CD4-positive, alpha-beta T cell treated with Interleukin-6 for 4 hours (primary cell): ENCODE data around the gene UBALD1.
"Not testable (repeated sequence)": the region's sequence is repeated elsewhere in the genome, so short reads cannot be mapped to it uniquely, and the experiment has no call there.

ENCODE experiments used
- DNase-seq: peaks from one replicate; pipeline ENCODE4 v3.0.0-alpha.2; 2020; ENCODE audit warnings: mixed read lengths

UBALD1 gene

DNA sequence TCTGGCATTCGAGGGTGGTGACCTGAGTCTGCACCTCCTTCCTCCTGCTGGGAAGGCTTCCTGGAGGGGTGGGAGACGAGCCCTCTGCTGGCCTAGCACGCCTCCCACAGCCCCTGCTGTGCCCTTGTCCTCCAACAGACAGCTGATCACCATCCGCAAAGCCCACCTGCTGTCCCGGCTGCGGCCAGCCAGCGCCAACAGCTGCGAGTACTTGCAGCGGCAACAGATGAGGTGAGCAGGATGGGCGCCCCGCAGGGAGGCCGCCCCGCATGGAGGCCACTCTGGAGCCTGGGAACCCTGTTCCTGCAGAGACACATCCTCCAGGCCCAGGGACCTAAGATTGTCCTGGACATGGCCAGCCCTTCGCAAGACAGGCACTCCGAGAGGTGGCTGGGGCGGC, 21.6 kb downstream of the UBALD1 start:
- DNase-seq, result no peak

DNA sequence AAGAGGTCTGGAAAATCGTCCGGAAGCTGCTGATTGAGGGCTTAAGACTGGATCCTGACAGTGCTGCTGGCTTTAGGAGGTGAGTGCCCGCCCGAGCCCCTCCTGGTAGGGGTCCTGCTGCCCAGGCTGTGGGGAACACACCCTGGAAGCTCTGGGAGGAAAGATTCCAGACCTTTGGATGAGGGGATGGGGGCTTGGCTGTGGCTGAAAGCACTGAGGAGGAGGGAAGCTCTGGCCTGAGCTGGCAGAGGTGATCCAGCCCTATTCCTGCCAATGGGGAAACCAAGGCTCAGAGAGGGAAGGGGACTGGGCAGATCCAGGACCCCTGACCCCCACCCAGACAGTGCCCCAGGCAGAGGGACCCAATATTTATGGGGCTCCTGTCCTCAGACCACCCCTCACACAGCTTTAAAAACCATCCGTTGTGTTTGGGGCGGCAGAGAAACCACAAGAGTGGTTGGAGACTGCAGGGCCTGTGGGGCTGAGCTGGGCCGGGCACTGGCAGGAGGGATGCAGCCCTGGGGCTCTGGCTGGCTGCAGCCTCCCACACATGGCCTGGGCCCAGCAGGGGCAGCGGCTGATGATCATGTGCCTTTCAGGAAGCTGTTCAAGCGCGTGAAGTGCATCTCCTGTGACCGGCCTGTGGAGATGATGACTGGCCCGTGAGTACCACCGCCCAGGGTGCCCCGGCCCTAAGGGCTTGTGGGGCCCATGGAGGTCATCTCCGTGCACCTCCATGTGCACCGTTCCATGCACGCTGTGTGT, 22.8 kb downstream of the UBALD1 start:
- no peak for DNase-seq

DNA sequence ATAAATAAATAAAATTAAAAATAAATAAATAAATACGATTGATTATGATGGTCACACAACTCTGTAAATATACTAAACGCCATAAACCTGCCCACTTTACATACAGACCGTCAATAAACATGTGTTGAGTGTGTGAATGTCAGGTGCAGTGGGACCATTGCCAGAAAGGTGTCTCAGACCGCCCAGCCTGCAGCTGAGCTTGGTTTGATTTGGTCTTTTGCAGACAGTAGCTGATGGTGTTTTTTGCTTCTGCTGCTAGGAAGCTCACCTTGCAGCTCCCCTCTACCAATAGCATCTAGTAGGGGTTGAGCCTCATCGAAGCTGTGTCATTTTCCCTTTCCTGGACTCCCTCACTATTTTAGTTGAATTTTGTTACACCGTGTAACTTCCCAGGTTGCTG, 23.5 kb downstream of the UBALD1 start:
- no peak for DNase-seq

DNA sequence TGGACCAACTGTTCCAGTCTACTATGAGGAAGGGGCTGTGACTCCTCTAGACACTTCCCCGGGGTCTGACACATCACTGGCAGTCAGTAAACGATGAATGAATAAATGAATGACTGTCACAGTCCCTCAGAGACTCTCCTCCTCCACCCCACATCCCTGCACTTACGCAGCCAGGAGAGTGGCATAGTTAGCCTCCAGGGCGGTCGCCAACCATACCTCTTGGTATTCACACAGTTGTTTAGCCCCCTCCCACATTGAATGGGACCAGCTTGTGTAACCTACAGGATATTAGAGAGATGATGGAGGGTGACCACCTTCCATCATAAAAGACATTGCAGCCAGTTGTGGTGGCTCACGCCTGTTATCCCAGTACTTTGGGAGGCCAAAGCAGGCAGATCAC, 25.7 kb downstream of the UBALD1 start:
- no peak for DNase-seq

DNA sequence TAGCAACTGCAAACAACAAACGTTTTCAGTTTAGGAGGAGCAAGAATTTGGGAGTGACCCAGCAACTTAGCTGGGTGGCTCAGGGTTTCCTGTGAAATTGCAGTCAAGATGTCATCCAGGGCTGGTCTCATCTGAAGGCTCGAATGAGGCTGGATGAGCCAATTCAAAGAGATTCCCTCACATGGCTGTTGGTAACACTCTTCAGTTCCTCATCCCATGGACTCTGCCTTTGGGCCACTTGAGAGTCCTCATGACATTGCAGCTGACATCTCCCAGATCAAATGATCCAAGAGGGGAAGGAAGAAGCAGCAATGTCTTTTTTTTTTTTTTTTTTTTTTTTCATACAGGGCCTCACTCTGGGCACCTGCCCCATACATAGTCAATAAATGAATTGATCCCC, 26.3 kb downstream of the UBALD1 start:
- no peak for DNase-seq

DNA sequence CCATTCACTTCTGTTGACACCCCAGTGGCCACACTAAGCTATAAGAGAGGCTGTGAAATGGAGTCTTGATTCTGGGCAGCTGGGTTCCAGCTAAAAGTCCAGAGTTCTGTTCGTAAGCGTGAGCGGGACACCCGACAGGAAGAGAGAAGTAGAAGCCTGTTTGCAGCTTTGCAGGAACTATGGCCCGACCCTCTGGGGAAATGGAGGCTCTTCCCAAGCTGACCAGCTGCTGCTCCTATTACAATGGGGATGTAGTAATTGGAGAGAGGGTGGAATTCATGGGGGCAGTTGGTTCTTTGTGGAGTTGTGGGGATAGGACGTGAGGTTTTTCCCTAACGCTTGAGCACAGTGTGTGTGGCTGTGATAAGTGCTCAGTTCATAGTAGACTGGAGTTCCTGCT, 28.4 kb downstream of the UBALD1 start:
- DNase-seq, result no peak

DNA sequence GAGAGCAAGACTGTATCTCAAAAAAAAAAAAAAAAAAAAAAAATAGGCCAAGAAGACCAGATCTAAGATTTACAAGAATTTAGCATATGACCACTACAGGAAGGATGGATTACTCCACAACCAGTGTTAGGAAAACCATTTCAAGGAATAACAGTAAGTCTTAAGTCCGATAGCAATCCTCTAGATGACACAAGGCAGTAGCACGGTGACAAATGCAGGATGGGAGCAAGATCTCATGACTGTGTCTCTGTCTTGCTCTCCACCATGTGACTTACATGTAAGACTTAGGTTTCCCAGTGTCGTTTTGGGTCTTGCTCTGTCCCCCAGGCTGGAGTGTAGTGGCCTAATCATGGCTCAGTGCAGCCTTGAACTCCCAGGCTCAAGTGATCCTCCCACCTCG, 30.8 kb downstream of the UBALD1 start:
- DNase-seq, result no peak

DNA sequence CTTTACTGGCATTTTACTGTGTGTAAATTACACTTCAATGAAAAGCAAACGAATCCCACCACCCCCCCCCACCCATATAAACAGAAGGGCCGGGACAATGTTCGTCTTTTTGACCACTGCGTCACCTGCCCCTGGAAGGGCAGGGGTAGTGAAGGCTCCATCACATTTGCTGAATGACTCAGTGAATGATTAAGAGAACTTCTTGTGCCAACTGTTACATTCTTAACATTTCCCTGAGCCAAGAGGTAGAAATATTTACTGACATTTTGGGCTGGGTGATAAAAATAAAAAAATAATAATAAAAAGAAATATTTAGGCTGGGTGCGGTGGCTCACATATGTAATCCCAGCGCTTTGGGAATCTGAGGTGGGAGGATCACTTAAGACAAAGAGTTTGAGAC, 34.4 kb downstream of the UBALD1 start:
- no peak for DNase-seq

DNA sequence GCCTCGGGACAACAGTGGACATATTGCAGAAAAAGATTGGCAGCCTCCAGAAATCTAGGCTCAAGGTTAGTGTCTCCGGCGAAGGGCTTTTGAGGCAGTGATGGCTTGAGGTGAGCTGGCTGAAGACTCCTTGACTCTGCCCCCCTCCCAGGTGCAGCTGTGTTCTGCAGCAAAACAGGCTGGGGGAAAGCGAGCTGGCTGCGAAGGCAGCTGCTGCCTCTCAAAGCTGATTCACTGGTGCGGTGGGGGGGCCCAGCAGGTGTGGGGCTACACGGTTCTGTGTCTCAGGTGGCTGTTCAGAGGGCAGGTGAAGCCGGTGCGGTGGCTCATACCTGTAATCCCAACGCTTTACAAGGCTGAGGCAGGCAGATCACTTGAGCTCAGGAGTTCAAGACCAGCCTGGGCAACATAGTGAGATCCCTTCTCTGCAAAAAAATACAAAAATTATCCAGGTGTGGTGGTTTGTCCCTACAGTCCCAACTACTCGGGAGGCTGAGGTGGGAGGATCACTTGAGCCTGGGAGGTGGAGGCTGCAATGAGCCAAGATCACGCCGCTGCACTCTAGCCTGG, 35.6 kb downstream of the UBALD1 start:
- DNase-seq, result no peak

DNA sequence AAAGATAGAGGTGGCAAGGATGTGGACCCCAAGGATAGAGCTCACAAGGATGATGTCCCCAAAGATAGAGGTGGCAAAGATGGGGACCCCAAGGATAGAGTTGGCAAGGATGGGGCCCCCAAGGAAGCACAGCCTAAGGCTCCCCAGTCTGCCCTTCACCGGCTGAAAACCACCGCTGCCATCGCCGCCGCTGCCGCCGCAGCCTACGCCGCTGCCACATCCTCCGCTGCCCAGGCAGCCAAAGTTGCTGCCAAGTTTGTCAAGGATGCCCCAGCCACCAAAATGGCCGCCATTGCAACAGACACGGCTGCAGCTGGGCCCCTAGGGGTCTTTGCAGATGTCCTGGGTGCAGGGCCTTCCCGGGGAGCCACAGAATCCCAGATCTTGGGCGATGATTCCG, 38.7 kb downstream of the UBALD1 start:
- DNase-seq, result no peak

DNA sequence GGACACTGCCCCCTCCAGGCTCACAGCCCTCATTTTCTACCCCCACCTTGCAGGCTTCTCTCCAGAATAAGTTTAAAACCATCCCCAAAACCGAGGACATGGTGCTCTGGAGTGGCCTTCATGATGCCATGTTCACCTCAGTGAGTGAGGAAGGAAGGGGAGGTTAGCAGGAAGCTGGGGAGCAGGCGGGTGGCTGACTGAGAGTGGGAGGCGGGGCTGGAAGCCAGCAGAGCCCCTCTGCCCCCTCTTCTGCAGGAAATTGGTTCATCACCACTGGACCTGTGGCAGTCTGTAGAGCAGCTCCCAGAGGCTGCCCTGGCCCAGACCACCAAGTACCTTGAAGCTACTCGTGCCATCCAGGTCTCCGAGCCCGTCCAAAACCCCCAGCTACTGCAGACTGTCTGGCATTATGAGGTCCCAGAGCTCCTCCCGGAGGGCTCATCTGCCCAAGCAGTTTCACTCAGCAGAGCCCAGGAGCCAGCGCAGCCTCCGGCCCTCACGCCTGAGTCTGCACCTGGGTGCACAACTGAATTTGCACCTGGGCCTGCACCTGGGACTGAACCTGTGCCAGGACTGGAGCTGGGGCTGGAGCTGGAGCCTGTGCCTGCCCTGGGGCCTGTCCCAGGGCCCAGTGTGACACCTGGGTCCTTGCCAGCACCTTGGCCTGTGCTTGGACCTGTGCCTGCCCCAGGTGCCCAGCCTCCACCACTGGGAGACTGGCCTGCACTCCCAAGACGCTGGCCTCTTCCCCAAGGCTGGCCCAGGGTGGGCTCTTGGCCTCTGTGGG, 39.6 kb downstream of the UBALD1 start:
- DNase-seq, result no peak

DNA sequence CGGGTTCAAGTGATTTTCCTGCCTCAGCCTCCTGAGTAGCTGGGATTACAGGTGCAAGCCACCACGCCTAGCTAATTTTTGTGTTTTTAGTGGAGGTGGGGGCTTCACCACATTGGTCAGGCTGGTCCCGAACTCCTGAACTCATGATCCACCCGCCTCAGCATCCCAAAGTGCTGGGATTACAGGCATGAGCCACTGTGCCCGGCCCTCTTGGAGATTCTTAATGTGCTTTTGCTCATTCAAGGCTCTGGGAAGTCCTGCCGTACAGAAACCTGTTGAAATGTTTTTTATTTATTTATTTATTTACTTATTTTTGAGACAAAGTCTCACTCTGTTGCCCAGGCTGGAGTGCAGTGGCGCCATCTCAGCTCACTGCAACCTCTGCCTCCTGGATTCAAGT, 40.8 kb downstream of the UBALD1 start:
- DNase-seq, result not testable (repeated sequence)

DNA sequence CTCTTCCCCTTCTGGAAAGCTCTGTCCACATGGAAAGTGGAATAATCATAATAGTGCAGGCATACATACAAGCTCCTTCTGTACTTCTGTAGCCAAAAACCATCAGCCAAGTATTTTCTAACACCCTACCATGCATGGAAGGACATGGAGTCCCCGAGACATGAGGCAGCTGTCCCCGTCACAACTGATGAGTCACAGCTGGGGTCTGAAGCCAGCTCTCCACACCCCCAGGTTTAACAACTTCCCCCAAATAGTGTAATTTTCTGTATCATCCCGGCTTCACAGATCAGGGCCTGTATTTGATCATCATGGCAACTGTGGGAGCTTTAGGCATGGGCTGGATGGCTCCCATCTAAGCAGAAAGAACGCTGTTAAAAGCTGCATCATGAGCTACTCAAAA, 42.0 kb downstream of the UBALD1 start:
- no peak for DNase-seq

DNA sequence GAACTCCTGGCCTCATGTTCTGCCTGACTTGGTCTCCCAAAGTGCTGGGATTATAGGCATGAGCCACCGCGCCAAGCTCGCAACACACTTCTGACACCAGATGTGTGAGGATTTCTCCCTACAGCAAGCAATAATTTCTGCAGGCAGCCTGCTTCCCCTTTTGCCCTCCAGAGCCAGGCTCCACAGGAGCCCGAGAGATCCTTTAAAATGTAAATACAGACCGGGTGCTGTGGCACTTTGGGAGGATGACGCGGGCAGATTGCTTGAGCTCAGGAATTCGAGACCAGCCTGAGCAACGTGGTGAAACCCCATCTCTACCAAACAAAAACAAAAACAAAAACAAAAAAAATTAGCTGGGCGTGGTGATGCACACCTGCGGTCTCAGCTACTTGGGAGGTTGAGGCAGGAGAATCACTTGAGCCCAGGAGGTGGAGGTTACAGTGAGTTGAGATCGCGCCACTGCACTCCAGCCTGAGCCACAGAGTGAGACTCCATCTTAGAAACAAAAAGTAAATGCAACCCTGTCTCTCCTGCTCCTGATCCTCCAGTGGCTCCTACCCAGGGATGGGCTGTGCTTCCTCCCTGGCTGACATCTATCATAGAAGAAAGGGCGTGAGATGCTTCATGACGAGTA, 43.9 kb downstream of the UBALD1 start:
- DNase-seq, result no peak

DNA sequence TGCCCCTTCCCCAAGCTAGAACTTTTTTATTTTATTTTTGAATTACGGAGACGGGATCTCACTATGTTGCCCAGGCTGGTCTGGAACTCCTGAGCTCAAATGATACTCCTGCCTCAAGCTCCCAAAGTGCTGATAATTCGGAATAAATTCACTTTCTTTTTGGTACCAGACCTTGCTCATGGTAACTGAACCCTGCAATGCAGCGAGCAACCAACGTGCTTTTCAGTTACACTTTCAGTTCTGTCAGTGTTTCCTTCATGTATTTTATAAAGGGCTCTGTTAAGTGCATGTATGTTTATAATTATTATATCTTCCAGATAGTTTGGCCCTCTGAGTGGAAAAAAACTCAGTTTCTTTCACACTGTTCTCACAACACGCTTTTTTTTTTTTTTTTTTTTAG, 44.6 kb downstream of the UBALD1 start:
- DNase-seq, result no peak

DNA sequence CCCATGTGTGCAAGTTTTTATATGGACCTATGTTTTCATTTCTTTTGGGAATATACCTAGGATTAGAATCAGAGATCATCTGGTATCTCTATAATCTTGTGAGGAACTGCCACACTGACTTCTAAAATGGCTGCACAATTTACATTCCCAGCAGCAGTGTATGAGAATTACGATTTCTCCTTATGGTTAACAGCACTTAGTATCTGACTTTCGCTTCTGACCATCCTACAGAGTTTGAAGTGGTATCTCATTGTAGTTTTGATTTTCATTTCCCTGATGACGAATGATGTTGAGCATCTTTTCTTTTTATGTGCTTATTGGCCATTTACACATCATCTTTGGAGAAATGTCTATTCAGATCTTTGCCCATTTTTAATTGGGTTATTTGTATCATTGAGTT, 48.5 kb downstream of the UBALD1 start:
- no peak for DNase-seq

DNA sequence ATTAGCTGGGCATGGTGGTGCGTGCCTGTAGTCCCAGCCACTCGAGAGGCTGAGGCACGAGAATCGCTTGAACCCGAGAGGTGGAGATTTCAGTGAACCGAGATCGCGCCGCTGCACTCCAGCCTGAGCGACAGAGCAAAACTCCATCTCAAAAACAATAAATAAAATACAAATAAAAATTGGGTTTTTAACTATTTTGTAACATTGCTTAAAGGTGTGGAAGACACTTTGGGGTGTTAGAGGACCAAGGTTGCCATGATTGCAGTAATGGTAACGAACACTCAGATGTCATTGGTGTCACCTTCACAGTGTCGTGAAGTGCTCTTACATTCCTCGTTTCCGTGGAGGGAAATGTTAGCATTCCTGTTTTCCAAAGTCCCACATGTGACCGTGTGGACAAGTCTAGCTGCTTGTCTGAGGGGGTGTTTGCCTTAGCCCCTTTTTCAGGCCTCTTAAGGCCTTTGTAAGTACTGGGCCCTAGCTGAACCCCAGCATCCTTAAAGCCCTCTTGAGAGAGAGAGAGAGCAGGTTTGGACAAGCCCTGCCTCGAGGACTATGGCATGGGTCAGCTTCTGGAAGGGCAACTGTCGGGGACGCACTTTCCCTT, 49.9 kb downstream of the UBALD1 start:
- no peak for DNase-seq

DNA sequence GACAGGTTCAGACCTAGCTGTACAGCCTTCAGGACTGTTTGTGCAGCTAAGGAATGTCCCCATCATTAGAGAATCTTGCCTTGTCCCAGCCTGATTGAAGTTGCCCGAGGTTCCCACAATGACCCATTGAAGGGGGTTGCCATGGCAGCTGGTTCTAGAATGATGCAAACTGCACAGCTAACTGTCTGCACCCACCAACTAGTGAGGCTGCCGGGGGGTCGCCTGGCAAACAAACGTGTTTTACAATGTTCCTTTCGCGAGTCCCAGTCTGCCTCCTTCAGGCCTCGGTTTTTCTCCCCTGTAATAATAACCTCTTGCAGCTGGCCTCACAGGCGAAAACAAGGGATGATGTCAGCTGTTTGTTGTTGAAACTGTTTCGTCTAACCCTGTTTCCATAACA, 53.1 kb downstream of the UBALD1 start:
- no peak for DNase-seq
